Measurements from ENCODE around the gene TRPM7. TPM values are rescaled to one million over a fixed set of nuclear protein-coding genes. Genes with fewer than 3 reads are reported as not detected.

The TRPM7 gene
- total and polyA plus RNA-seq, 2 of the 8 experiments (the other 6 are each of a cell fraction or from before 2014, with no cell fraction given) = 7.5 to 33.2 TPM

GRCh38 chr15:50593761-50594160 lies 92.8 kb downstream of the TRPM7 start (continued):
- no peak for TF ChIP-seq CHD7 (IDR thresholded peaks at IDR 0.05; ENCODE audit: insufficient replicate concordance, low read length)

Measured in H1 (cell line).